SU-DHL-6 (cell line): ENCODE results near the gene HPCAL4.

Experiments used
- CTCF ChIP-seq: fragments of 200-600 bp; sonication (generic); IDR thresholded peaks from one replicate; pipeline ENCODE4 v1.5.1; 2017; ENCODE audit warnings: antibody characterized with exemption, mild to moderate bottlenecking, low read length, moderate library complexity; ENCODE audit not compliant: insufficient read depth, poor library complexity, severe bottlenecking
- EZH2phosphoT487 ChIP-seq: fragments of 200-600 bp; sonication (generic), shearing (Covaris generic); conservative IDR thresholded peaks from 2 replicates; pipeline ENCODE4 v1.6.1; 2018; ENCODE audit warnings: mild to moderate bottlenecking, antibody characterized with exemption, low read length, moderate library complexity, mixed read lengths

GRCh38 chr1:39696448-39696847, 5.2 kb upstream of the HPCAL4 start:
- no peak for TF ChIP-seq CTCF
- TF ChIP-seq EZH2phosphoT487 = no peak
